Measurements from ENCODE around the gene ATP6V0A4.

ATP6V0A4 gene

GRCh38 chr7:138667535-138668228 lies 130.3 kb downstream of the ATP6V0A4 start:
- no peak for ATAC-seq (ENCODE audit: low read depth)
- Histone ChIP-seq H3K4me3 (ENCODE audit: severe bottlenecking) (no peak overlapping the region), H3K27me3 (ENCODE audit: insufficient read depth, poor library complexity, severe bottlenecking) (no peaks in the 10 kb centered on the region), H3K4me1 (ENCODE audit: insufficient read depth, poor library complexity, severe bottlenecking) (no peaks in the 10 kb centered on the region), H3K36me3 (ENCODE audit: low read depth) (no peaks in the 10 kb centered on the region), H3K27ac (ENCODE audit: poor library complexity, severe bottlenecking) (no peak overlapping the region), H3K9me3 (ENCODE audit: severe bottlenecking) (no peaks in the 10 kb centered on the region)
- TF ChIP-seq, protein P1, sequence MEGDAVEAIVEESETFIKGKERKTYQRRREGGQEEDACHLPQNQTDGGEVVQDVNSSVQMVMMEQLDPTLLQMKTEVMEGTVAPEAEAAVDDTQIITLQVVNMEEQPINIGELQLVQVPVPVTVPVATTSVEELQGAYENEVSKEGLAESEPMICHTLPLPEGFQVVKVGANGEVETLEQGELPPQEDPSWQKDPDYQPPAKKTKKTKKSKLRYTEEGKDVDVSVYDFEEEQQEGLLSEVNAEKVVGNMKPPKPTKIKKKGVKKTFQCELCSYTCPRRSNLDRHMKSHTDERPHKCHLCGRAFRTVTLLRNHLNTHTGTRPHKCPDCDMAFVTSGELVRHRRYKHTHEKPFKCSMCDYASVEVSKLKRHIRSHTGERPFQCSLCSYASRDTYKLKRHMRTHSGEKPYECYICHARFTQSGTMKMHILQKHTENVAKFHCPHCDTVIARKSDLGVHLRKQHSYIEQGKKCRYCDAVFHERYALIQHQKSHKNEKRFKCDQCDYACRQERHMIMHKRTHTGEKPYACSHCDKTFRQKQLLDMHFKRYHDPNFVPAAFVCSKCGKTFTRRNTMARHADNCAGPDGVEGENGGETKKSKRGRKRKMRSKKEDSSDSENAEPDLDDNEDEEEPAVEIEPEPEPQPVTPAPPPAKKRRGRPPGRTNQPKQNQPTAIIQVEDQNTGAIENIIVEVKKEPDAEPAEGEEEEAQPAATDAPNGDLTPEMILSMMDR (IDR thresholded peaks at IDR 0.05; ENCODE audit: poor library complexity, severe bottlenecking): no peak
- no peak for DNase-seq (ENCODE audit: low spot score)

GRCh38 chr7:138666385-138666784 lies 131.6 kb downstream of the ATP6V0A4 start:
- TF ChIP-seq, protein P1 (IDR thresholded peaks at IDR 0.05; ENCODE audit: poor library complexity, severe bottlenecking): no peak
- no peaks in the 10 kb centered on the region for H3K36me3 ChIP-seq (ENCODE audit: low read depth)
- ATAC-seq (ENCODE audit: low read depth): no peak
- H3K27ac ChIP-seq (ENCODE audit: poor library complexity, severe bottlenecking): no peak overlapping the region
- no peaks in the 10 kb centered on the region for H3K9me3 ChIP-seq (ENCODE audit: severe bottlenecking)
- H3K27me3 ChIP-seq (ENCODE audit: insufficient read depth, poor library complexity, severe bottlenecking): no peaks in the 10 kb centered on the region
- H3K4me1 ChIP-seq (ENCODE audit: insufficient read depth, poor library complexity, severe bottlenecking): no peaks in the 10 kb centered on the region
- H3K4me3 ChIP-seq (ENCODE audit: severe bottlenecking): no peak overlapping the region
- DNase-seq (ENCODE audit: low spot score): no peak

DNA sequence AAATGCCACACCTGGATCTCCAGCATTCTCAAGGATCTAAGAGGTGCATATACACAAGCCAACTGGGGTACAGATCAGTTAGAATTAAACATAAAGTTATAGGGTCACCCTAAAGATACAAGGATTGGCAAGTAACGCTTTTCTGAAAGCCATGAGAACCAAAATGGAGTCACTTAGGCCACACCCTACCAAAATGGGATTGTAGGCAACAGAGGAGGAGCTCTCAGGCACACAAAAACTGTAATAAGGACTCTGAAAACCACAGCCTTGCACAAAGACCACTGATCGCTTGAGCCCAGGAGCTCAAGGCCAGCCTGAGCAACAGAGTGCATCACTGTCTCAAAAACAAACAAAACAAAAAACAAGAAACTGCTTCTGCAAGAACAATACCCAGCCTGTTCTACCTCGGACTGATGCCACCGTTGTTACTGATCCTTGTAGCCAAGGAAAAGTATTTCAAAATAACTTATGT lies 132.3 kb downstream of the ATP6V0A4 start:
- Histone ChIP-seq H3K4me3 (ENCODE audit: severe bottlenecking) (no peak overlapping the region), H3K9me3 (ENCODE audit: severe bottlenecking) (no peaks in the 10 kb centered on the region), H3K27me3 (ENCODE audit: insufficient read depth, poor library complexity, severe bottlenecking) (no peaks in the 10 kb centered on the region), H3K4me1 (ENCODE audit: insufficient read depth, poor library complexity, severe bottlenecking) (no peaks in the 10 kb centered on the region), H3K27ac (ENCODE audit: poor library complexity, severe bottlenecking) (no peak overlapping the region), H3K36me3 (ENCODE audit: low read depth) (no peaks in the 10 kb centered on the region)
- DNase-seq (ENCODE audit: low spot score) (no peak), ATAC-seq (ENCODE audit: low read depth) (no peak)
- TF ChIP-seq, protein P1 (IDR thresholded peaks at IDR 0.05; ENCODE audit: poor library complexity, severe bottlenecking): no peak

DNA sequence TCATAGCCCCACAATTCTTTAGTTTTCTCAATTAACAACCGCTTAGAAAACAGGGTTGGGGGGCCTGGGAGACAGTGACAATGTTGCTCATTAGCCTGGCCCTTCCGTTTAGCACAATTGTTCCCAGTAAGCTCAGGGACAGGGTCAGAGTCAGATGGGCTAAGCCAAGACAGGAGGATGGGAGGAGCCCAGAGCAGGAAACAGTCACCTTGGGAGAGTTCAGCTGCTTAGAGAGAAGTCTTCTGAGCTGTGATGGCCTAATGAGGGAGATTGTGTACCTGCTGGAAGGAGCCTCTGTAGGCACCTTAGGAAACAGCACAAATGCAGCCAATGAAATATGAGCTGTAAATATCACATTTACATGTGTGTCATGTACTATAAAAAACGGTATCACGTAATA lies 132.7 kb downstream of the ATP6V0A4 start:
- no peaks in the 10 kb centered on the region for H3K4me1 ChIP-seq (ENCODE audit: insufficient read depth, poor library complexity, severe bottlenecking)
- H3K4me3 ChIP-seq (ENCODE audit: severe bottlenecking): no peak overlapping the region
- DNase-seq (ENCODE audit: low spot score): no peak
- no peak for ATAC-seq (ENCODE audit: low read depth)
- H3K9me3 ChIP-seq (ENCODE audit: severe bottlenecking): no peaks in the 10 kb centered on the region
- no peaks in the 10 kb centered on the region for H3K27me3 ChIP-seq (ENCODE audit: insufficient read depth, poor library complexity, severe bottlenecking)
- no peaks in the 10 kb centered on the region for H3K36me3 ChIP-seq (ENCODE audit: low read depth)
- H3K27ac ChIP-seq (ENCODE audit: poor library complexity, severe bottlenecking): no peak overlapping the region
- TF ChIP-seq, protein P1 (IDR thresholded peaks at IDR 0.05; ENCODE audit: poor library complexity, severe bottlenecking): no peak

All from RWPE2 (cell line).